Activated CD8-positive, alpha-beta memory T cell treated with anti-CD3 and anti-CD28 coated beads, Interleukin-2, amount 10 ng/mL, durations not matched to agents 7 days and 5 days (primary cell): ENCODE measurements around the gene CFAP61. TPM values are rescaled to one million over a fixed set of nuclear protein-coding genes. Genes with fewer than 3 reads are reported as not detected.

Source experiments
- ATAC-seq: fragments of 150-1000 bp; cut with Tn5 transposase; one replicate; pipeline ENCODE4 v1.10.0; 2021; ENCODE audit warnings: moderate library complexity
- CTCF ChIA-PET: fragments of 350-600 bp; sonication (Branson Sonifier 250); formaldehyde crosslinking; loops from one replicate; lab custom pipeline; 2021; ENCODE audit warnings: antibody characterized with exemption; lab: Charles Lee
- DNase-seq: peaks from one replicate; pipeline ENCODE4 v3.0.0-alpha.2; 2020
- H3K27ac Mint-ChIP-seq: one replicate; pipeline ENCODE4 v1.8.0; 2021; ENCODE audit warnings: mild to moderate bottlenecking, mixed read lengths
- H3K27me3 Mint-ChIP-seq: one replicate; pipeline ENCODE4 v1.8.0; 2021; ENCODE audit warnings: mixed read lengths
- H3K36me3 Mint-ChIP-seq: one replicate; pipeline ENCODE4 v1.8.0; 2021; ENCODE audit warnings: mild to moderate bottlenecking, mixed read lengths
- H3K4me1 Mint-ChIP-seq: one replicate; pipeline ENCODE4 v1.8.0; 2021; ENCODE audit warnings: mixed read lengths
- H3K4me3 Mint-ChIP-seq: one replicate; pipeline ENCODE4 v1.8.0; 2021; ENCODE audit warnings: mild to moderate bottlenecking, moderate library complexity, mixed read lengths
- H3K9me3 Mint-ChIP-seq: one replicate; pipeline ENCODE4 v1.8.0; 2022; ENCODE audit warnings: low read depth, mixed read lengths
- total RNA-seq, 2 experiments: library from RNA; stranded (reverse); gene quantifications; one replicate each; pipeline ENCODE4 v1.2.3, GENCODE V29; 2021

Gene CFAP61
- total RNA-seq, 2 experiments from 2014 or later = not detected

GRCh38 chr20:20253744-20254330 lies 201.5 kb downstream of the CFAP61 start:
- Mint-ChIP-seq H3K27me3 (peaks cover 3% of the 10 kb centered on the region), H3K36me3 (no peaks in the 10 kb centered on the region)
- CTCF ChIA-PET = no interaction called here

GRCh38 chr20:20255099-20255498 lies 202.8 kb downstream of the CFAP61 start:
- no peak overlapping the region for H3K4me3 Mint-ChIP-seq
- no peak overlapping the region for H3K27ac Mint-ChIP-seq
- CTCF ChIA-PET = no interaction called here
- H3K4me1 Mint-ChIP-seq = no peaks in the 10 kb centered on the region
- peaks cover 5% of the 10 kb centered on the region for H3K27me3 Mint-ChIP-seq
- DNase-seq (no peak), ATAC-seq (no peak)
- no peaks in the 10 kb centered on the region for H3K9me3 Mint-ChIP-seq
- H3K36me3 Mint-ChIP-seq = no peaks in the 10 kb centered on the region

More at GRCh38 chr20:20253744-20254330, 201.5 kb downstream of the CFAP61 start:
- Mint-ChIP-seq H3K9me3 (no peaks in the 10 kb centered on the region), H3K27ac (no peak overlapping the region), H3K4me3 (no peak overlapping the region), H3K4me1 (no peaks in the 10 kb centered on the region)
- ATAC-seq = no peak
- DNase-seq = no peak

GRCh38 chr20:20259533-20259932 lies 207.2 kb downstream of the CFAP61 start:
- Mint-ChIP-seq H3K27ac (no peak overlapping the region), H3K27me3 (peaks cover 11% of the 10 kb centered on the region), H3K4me3 (no peak overlapping the region), H3K9me3 (no peaks in the 10 kb centered on the region), H3K36me3 (no peaks in the 10 kb centered on the region), H3K4me1 (no peaks in the 10 kb centered on the region)
- ATAC-seq (no peak), DNase-seq (no peak)
- CTCF ChIA-PET = no interaction called here

GRCh38 chr20:20261159-20261558 lies 208.8 kb downstream of the CFAP61 start:
- CTCF ChIA-PET = interaction anchor here (1.0 kb wide), 1 partner anchor 25 kb away, joined by 4 read pairs; no protein-coding TSS in a partner anchor
- no peaks in the 10 kb centered on the region for H3K4me1 Mint-ChIP-seq
- no peaks in the 10 kb centered on the region for H3K36me3 Mint-ChIP-seq
- no peak overlapping the region for H3K27ac Mint-ChIP-seq
- peaks cover 9% of the 10 kb centered on the region for H3K27me3 Mint-ChIP-seq
- no peak for ATAC-seq
- no peak overlapping the region for H3K4me3 Mint-ChIP-seq
- no peak for DNase-seq
- no peaks in the 10 kb centered on the region for H3K9me3 Mint-ChIP-seq

- ATAC-seq = no peak
- no peak overlapping the region for H3K4me3 Mint-ChIP-seq
- no peaks in the 10 kb centered on the region for H3K4me1 Mint-ChIP-seq
Observed at GRCh38 chr20:20265210-20265609, 212.9 kb downstream of the CFAP61 start.

GRCh38 chr20:20266552-20266951 lies 214.2 kb downstream of the CFAP61 start:
- no peaks in the 10 kb centered on the region for H3K36me3 Mint-ChIP-seq
- ATAC-seq (no peak), DNase-seq (no peak)
- no peaks in the 10 kb centered on the region for H3K4me1 Mint-ChIP-seq
- CTCF ChIA-PET = no interaction called here
- no peak overlapping the region for H3K27ac Mint-ChIP-seq
- H3K4me3 Mint-ChIP-seq = no peak overlapping the region
- H3K27me3 Mint-ChIP-seq = peaks cover 6% of the 10 kb centered on the region
- H3K9me3 Mint-ChIP-seq = no peaks in the 10 kb centered on the region

More at GRCh38 chr20:20265210-20265609, 212.9 kb downstream of the CFAP61 start:
- H3K27me3 Mint-ChIP-seq = peaks cover 6% of the 10 kb centered on the region
- H3K9me3 Mint-ChIP-seq = no peaks in the 10 kb centered on the region
- no peak for DNase-seq
- no peaks in the 10 kb centered on the region for H3K36me3 Mint-ChIP-seq
- CTCF ChIA-PET = no interaction called here
- no peak overlapping the region for H3K27ac Mint-ChIP-seq

- no peaks in the 10 kb centered on the region for H3K4me1 Mint-ChIP-seq
- ATAC-seq (no peak), DNase-seq (no peak)
- peaks cover 3% of the 10 kb centered on the region for H3K27me3 Mint-ChIP-seq
- no peaks in the 10 kb centered on the region for H3K36me3 Mint-ChIP-seq
- CTCF ChIA-PET = no interaction called here
- H3K27ac Mint-ChIP-seq = no peak overlapping the region
- H3K4me3 Mint-ChIP-seq = no peak overlapping the region
- H3K9me3 Mint-ChIP-seq = no peaks in the 10 kb centered on the region
Observed at GRCh38 chr20:20267685-20268370, 215.5 kb downstream of the CFAP61 start.

GRCh38 chr20:20271271-20271670 lies 218.9 kb downstream of the CFAP61 start:
- CTCF ChIA-PET = no interaction called here
- Mint-ChIP-seq H3K4me3 (no peak overlapping the region), H3K27ac (no peak overlapping the region), H3K36me3 (no peaks in the 10 kb centered on the region), H3K27me3 (peaks cover 12% of the 10 kb centered on the region), H3K9me3 (no peaks in the 10 kb centered on the region), H3K4me1 (no peaks in the 10 kb centered on the region)
- DNase-seq (no peak), ATAC-seq (no peak)

- Mint-ChIP-seq H3K27ac (no peak overlapping the region), H3K4me3 (no peak overlapping the region), H3K4me1 (peaks cover 1% of the 10 kb centered on the region), H3K27me3 (peaks cover 21% of the 10 kb centered on the region), H3K36me3 (no peaks in the 10 kb centered on the region), H3K9me3 (no peaks in the 10 kb centered on the region)
- DNase-seq (no peak), ATAC-seq (no peak)
- CTCF ChIA-PET = no interaction called here
Observed at GRCh38 chr20:20272686-20273085, 220.4 kb downstream of the CFAP61 start.

GRCh38 chr20:20273286-20273685 lies 221.0 kb downstream of the CFAP61 start:
- Mint-ChIP-seq H3K36me3 (no peaks in the 10 kb centered on the region), H3K4me3 (no peak overlapping the region), H3K27me3 (peaks cover 23% of the 10 kb centered on the region), H3K9me3 (no peaks in the 10 kb centered on the region), H3K4me1 (peaks cover 1% of the 10 kb centered on the region), H3K27ac (no peak overlapping the region)
- DNase-seq (no peak), ATAC-seq (no peak)
- CTCF ChIA-PET = no interaction called here

- H3K4me3 Mint-ChIP-seq = no peak overlapping the region
- H3K27ac Mint-ChIP-seq = no peak overlapping the region
- H3K36me3 Mint-ChIP-seq = no peaks in the 10 kb centered on the region
- no peaks in the 10 kb centered on the region for H3K9me3 Mint-ChIP-seq
- CTCF ChIA-PET = no interaction called here
- peaks cover 1% of the 10 kb centered on the region for H3K4me1 Mint-ChIP-seq
- H3K27me3 Mint-ChIP-seq = peaks cover 23% of the 10 kb centered on the region
- DNase-seq = no peak
- ATAC-seq = no peak
Observed at GRCh38 chr20:20274821-20275220, 222.5 kb downstream of the CFAP61 start.

GRCh38 chr20:20275636-20276035 lies 223.3 kb downstream of the CFAP61 start:
- no peak overlapping the region for H3K4me3 Mint-ChIP-seq
- ATAC-seq (no peak), DNase-seq (no peak)
- no peaks in the 10 kb centered on the region for H3K36me3 Mint-ChIP-seq
- CTCF ChIA-PET = interaction anchor here (0.8 kb wide), 1 partner anchor 10 kb away, joined by 4 read pairs; no protein-coding TSS in a partner anchor
- H3K27ac Mint-ChIP-seq = no peak overlapping the region
- peaks cover 1% of the 10 kb centered on the region for H3K4me1 Mint-ChIP-seq
- peaks cover 23% of the 10 kb centered on the region for H3K27me3 Mint-ChIP-seq
- no peaks in the 10 kb centered on the region for H3K9me3 Mint-ChIP-seq

- DNase-seq (no peak), ATAC-seq (no peak)
- CTCF ChIA-PET = no interaction called here
- Mint-ChIP-seq H3K36me3 (no peaks in the 10 kb centered on the region), H3K4me1 (peaks cover 1% of the 10 kb centered on the region), H3K27ac (no peak overlapping the region), H3K27me3 (peaks cover 21% of the 10 kb centered on the region), H3K4me3 (no peak overlapping the region), H3K9me3 (no peaks in the 10 kb centered on the region)
Observed at GRCh38 chr20:20276811-20277530, 224.6 kb downstream of the CFAP61 start.
